ENCODE data around the gene SETD3.
A peak's percentile ranks its signal among the peaks of the same experiment; 100 is the strongest.

Gene SETD3

DNA sequence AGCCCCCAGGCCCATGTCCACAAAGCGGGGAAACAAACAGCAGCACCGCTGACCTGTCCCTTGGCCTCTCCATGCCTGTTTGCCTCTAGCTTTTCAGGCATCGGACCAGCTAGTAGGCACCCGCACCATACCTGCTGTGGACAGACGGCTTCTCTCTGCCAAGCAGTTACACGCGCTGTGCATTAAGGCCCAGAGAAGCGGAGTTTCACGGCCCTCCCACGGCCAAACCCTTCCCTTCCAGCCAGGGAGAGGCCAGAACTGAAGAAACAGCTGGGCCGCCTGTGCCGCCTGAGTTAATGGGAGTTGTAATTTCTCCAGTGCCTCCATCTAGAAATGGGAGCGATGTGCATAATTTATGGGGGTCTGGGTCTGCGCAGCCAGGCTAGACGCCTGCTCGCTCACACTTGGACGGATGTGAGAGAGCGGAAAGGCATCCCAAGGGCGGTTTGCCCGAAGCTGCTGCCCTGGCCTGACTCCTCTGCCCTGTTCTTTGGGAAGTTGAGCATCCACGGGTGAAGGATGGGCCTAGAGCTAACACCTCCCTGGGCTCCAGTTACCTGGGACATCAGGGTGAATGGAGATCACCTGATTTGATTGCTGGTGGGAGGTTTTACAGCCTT lies 119.0 kb downstream of the SETD3 start:
- DNase-seq, result no peak
- CTCF ChIA-PET, result no interaction called here
- no peaks in the 10 kb centered on the region for H3K36me3 Mint-ChIP-seq
- H3K27me3 Mint-ChIP-seq, result peaks cover 3% of the 10 kb centered on the region
- H3K4me1 Mint-ChIP-seq, result no peaks in the 10 kb centered on the region
- H3K4me3 Mint-ChIP-seq, result no peak overlapping the region
- H3K27ac Mint-ChIP-seq, result no peak overlapping the region
- H3K9me3 Mint-ChIP-seq, result no peaks in the 10 kb centered on the region

DNA sequence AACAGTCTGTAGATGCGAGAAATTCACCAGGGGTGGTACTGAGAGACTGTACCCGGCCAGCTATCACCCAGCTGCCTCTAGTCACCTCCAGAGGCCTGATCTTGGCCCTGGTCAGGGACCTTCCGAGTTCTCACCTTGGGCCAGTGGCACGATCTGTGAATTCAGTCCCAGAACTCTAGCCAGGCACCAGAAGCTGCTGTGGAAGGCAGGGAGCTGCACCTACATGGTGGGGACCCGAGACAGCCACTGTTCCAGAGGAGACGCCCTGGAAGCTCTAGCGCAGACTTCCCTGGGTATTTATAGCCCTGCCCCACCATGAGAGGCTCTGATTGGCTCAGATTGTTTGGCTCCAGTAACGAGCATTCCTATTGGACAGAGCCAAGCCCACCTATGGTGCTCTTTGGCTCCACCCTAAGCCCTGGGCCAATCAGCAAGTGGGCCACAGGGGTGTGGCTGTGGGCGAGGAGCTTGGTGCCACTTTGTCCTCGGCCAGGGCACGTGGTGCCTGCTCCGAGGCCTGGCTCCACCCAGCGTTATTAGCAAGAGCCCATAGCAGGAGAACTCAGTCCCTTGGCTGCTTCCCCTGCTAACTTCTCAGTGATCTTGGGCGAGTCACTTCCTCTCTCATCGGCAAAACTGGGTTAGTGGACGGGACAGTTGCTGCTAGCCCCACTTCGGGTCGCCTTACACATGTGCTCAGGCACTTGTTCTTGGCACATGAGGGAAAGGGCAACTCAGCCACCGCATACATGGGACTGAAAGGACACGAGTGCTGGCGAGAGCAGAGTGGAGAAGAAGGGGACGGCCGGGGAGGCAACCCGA lies 119.7 kb downstream of the SETD3 start:
- peaks cover 3% of the 10 kb centered on the region for H3K27me3 Mint-ChIP-seq
- CTCF ChIA-PET, result no interaction called here
- no peaks in the 10 kb centered on the region for H3K4me1 Mint-ChIP-seq
- no peak for DNase-seq
- no peaks in the 10 kb centered on the region for H3K36me3 Mint-ChIP-seq
- H3K4me3 Mint-ChIP-seq, result no peak overlapping the region
- no peak overlapping the region for H3K27ac Mint-ChIP-seq
- no peaks in the 10 kb centered on the region for H3K9me3 Mint-ChIP-seq

DNA sequence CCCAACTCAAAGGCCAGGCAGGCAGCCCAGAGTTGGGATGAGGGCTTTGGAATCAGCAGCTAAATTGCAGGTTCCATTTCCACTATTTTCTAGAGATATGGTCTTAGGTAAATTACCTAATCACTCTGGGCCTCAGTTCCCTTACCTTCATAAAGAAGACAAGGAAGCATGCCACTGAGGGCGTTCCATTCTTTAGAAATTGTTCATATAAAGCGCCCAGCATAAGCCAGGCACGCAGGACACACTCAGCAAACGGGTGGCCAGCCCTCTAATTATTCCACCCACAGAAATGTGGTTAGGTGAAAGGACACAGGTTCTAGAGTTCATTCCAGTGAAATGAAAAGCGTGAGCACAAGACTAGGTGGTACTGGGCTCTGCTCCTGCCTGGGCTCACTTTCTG lies 120.8 kb downstream of the SETD3 start:
- no peak overlapping the region for H3K4me3 Mint-ChIP-seq
- H3K9me3 Mint-ChIP-seq, result no peaks in the 10 kb centered on the region
- H3K4me1 Mint-ChIP-seq, result no peaks in the 10 kb centered on the region
- H3K27me3 Mint-ChIP-seq, result peaks cover 3% of the 10 kb centered on the region
- H3K27ac Mint-ChIP-seq, result no peak overlapping the region
- no peaks in the 10 kb centered on the region for H3K36me3 Mint-ChIP-seq
- DNase-seq, result no peak
- CTCF ChIA-PET, result no interaction called here

DNA sequence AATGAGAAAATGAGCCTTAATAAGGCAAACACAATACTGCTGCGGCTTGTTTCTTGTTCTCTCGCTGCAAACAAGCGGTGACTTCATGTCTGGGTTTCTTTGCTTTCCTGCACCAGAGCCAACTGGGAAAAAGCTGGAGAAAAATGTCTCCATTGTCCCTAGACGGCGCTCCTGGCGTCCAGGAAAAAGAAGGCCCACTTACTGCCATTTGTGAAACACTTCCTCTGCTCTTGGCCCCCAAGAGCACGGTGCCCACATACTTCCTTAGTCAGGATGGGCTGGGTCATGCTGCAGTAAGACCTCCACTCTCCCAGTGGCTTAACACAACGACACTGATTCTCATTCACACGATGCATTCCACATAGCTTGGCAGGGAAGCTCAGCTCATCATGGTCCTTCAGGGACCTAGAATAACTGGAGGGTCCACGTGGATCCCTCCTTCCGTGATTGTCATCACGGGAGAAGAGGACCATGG lies 122.7 kb downstream of the SETD3 start:
- Mint-ChIP-seq H3K4me1 (no peaks in the 10 kb centered on the region), H3K27ac (no peak overlapping the region), H3K9me3 (no peaks in the 10 kb centered on the region), H3K27me3 (peaks cover 7% of the 10 kb centered on the region), H3K4me3 (no peak overlapping the region), H3K36me3 (no peaks in the 10 kb centered on the region)
- CTCF ChIA-PET, result no interaction called here
- no peak for DNase-seq

DNA sequence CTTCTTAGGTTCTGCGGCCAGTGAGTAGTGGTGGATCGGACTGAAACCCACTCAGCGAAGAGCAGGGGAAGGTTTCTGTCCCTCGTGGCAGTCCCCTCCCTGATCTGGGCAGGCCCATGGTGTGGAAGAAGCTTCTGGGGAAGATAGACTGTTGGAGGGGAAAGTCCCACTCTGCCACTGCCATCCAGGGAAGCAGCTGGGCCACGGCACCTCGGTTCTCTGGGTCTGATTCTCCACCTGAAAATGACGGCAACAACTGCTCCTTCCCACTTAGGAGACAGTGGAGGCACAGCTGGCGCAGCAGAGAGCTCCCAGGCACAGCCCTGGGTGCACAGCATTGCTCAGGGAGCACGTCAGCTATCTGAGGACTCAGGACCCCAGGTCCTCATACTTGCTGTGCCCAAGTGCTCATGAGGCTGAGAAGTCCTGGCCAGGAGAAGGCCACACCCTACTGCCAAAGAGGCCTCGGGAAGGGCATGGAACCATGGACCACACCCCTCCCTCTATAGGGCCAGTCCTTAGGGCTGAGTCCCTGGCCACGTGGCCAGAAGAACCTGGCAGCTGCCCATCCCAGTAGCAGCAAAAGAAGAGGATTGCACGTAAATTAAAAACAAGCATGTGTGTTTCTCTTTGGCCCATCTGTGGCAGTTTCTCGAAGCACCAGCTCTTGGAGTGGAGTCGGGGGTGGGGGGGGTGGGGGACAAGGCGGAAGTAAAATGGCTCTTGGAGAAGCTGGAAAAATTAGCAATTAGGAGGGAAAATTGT lies 123.3 kb downstream of the SETD3 start:
- Mint-ChIP-seq H3K36me3 (no peaks in the 10 kb centered on the region), H3K9me3 (no peaks in the 10 kb centered on the region), H3K4me3 (no peak overlapping the region), H3K27me3 (peaks cover 9% of the 10 kb centered on the region), H3K27ac (no peak overlapping the region), H3K4me1 (no peaks in the 10 kb centered on the region)
- DNase-seq, result no peak
- CTCF ChIA-PET, result no interaction called here

DNA sequence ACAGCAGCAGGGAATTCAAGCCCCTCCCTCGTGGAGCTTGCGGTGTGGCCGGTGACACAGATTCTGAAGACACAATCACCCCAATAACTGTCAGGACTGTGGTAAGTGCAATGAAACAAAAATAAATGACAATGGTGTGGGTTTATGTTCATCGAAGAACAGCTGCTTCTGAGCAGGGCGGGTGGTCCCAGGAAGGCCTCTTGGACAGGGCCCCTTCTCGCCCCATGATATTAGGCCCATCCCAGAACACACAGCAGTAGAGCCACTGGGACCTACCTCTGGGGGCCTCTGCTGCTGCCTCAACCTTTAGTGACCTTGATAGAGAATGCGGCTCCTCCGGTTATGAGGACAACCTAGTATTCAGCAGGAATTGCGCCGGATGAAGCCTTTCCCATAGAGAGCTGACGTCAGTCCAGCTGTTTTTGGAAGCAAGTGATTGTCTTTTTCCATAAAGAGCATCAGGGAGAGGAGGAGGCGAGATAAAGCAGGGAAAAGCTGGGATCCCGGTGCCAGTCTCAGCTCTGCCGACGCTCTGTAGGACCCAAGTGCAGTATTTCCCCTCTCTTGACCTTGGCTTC lies 124.5 kb downstream of the SETD3 start:
- H3K27ac Mint-ChIP-seq, result no peak overlapping the region
- H3K4me1 Mint-ChIP-seq, result no peaks in the 10 kb centered on the region
- no peak for DNase-seq
- no peaks in the 10 kb centered on the region for H3K9me3 Mint-ChIP-seq
- no peaks in the 10 kb centered on the region for H3K36me3 Mint-ChIP-seq
- H3K4me3 Mint-ChIP-seq, result no peak overlapping the region
- H3K27me3 Mint-ChIP-seq, result peaks cover 16% of the 10 kb centered on the region
- CTCF ChIA-PET, result interaction anchor here (1.1 kb wide), 1 partner anchor 36 kb away, joined by 3 read pairs; no protein-coding TSS in a partner anchor

DNA sequence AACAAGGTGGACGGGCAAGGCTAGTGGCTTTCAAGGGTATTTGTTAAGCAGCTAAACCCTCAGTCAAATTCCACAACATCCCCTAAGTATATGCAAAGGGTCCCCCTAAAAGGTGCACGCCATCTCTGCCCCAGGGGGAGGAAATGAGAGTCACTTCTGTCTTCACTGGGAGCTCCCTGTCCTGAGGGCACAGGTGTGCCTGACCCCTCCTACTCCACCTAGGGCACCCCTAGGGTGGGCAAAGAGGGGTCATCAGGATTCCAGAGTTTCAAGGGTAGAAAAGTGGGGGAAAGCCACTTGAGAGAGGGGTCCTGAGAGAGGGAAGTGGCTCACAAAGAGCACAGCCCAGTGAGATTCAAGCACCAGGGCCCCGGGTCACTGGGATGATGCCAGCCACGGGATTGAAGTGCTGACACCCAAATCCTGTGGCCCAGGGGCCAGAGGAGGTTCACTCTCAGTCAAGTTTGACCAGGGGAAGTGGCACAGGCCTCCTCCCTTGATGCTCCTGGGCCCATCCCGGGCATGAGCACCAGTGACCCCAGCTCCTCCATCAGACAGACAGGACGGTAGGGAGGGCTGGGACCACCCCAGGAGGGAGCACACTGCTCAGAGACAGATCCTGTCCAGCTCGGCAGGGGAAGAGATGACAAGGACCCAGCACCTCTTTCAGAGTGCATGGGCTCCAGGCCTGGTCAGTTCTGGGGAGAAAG lies 126.3 kb downstream of the SETD3 start:
- DNase-seq, result no peak
- H3K27me3 Mint-ChIP-seq, result peaks cover 19% of the 10 kb centered on the region
- H3K27ac Mint-ChIP-seq, result no peak overlapping the region
- CTCF ChIA-PET, result interaction anchor here (1.3 kb wide), 1 partner anchor 38 kb away, joined by 4 read pairs; no protein-coding TSS in a partner anchor
- no peak overlapping the region for H3K4me3 Mint-ChIP-seq
- H3K4me1 Mint-ChIP-seq, result no peaks in the 10 kb centered on the region
- no peaks in the 10 kb centered on the region for H3K36me3 Mint-ChIP-seq
- H3K9me3 Mint-ChIP-seq, result no peaks in the 10 kb centered on the region

DNA sequence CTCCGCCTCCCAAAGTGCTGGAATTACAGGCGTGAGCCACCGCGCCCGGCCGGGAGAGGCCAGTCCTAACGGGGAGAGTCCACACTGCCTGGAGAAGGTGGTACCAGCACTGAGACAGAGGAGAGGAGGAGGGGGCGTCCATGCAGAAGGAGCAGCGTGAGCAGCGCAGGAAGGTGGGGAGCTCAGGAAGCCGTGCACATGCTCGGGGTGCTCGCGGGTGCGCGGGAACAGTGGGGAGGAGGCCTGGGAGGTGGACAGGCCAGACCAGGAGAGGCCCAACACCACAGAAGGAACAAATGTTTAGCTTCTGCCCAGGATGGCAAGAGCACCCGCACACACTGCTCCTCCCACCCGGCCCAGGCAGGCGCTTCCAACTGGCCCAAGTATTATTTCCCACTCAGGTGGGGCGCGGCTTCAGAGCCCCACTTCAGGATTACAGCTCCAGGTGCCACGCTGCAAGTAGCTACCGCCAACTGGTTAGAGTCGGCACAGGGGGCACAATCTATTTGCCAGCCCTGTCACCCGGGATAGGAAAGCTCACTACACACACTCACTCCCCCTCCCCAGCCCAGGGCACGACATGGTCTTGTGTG lies 127.9 kb downstream of the SETD3 start:
- no peaks in the 10 kb centered on the region for H3K36me3 Mint-ChIP-seq
- no peak overlapping the region for H3K4me3 Mint-ChIP-seq
- no peaks in the 10 kb centered on the region for H3K4me1 Mint-ChIP-seq
- H3K27ac Mint-ChIP-seq, result peak overlapping the region; percentile 71
- H3K9me3 Mint-ChIP-seq, result no peaks in the 10 kb centered on the region
- CTCF ChIA-PET, result interaction anchor here (1.0 kb wide), 1 partner anchor 40 kb away, joined by 3 read pairs; no protein-coding TSS in a partner anchor
- H3K27me3 Mint-ChIP-seq, result peaks cover 22% of the 10 kb centered on the region
- no peak for DNase-seq

DNA sequence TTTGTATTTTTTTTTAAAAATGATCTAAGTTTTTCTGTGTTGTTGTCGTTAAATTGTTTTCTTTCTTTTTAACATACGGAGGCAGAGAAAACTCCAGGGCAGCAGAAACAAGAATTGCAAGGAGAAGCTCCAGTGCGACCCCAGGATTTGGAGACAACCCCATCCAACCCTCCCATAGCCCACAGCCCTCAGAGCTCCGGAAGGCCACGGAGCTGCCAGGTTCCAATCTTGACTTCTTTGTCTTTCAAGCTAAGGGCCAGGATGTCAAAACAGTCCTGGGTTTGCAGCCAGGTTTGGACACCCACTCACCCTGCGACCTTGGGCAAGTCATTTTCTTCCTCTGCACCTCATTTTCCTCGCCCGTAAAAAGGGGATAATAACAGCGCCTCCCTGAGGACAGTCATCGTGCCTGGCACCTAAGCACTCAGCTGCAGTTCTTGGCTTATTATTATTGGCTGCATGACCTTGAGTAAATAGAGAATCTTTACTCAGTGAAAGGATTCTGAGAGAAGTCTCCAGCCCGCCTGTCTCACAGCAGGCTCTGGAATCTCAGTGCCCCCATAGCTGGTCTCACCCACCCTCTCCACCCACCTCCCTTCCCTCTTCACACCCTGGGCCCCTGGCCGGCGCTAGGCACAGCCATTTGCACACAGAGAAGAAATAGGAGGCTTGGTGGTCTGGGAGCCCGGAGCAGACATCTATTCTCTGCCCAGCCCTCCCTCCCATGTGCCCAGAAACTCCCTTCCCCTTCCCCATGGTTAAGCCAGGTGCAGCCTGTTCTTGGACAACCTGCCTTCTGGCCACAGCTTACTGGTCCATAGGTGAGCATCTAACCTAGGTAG lies 129.3 kb downstream of the SETD3 start:
- DNase-seq, result no peak
- CTCF ChIA-PET, result interaction anchor here (1.0 kb wide), 1 partner anchor 11 kb away, joined by 3 read pairs; no protein-coding TSS in a partner anchor
- H3K36me3 Mint-ChIP-seq, result no peaks in the 10 kb centered on the region
- H3K27me3 Mint-ChIP-seq, result peaks cover 19% of the 10 kb centered on the region
- no peaks in the 10 kb centered on the region for H3K4me1 Mint-ChIP-seq
- H3K4me3 Mint-ChIP-seq, result no peak overlapping the region
- H3K9me3 Mint-ChIP-seq, result no peaks in the 10 kb centered on the region
- H3K27ac Mint-ChIP-seq, result peak overlapping the region; percentile 61

DNA sequence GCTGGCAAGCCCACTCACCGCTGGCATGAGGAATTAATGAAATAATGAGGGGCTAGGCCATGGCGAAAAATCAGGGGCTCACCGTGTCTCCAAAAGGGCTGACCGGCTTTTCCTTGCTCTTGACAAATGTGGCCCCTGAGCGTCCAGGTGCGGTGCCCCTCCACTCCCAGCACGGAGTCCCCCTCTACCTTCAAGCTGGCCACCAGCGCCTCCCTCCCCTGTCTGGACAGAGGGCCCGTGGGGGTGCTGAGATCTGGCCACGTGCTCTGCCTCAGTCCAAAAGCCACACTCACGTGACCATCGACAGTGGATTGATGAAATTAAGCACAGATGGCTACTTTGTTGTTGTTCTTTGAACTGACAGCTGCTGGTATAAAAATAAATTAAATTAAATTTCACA lies 129.9 kb downstream of the SETD3 start:
- CTCF ChIA-PET, result interaction anchor here (1.0 kb wide), 1 partner anchor 11 kb away, joined by 3 read pairs; no protein-coding TSS in a partner anchor
- no peaks in the 10 kb centered on the region for H3K36me3 Mint-ChIP-seq
- no peak overlapping the region for H3K4me3 Mint-ChIP-seq
- no peaks in the 10 kb centered on the region for H3K9me3 Mint-ChIP-seq
- no peak overlapping the region for H3K27ac Mint-ChIP-seq
- H3K27me3 Mint-ChIP-seq, result peaks cover 26% of the 10 kb centered on the region
- no peaks in the 10 kb centered on the region for H3K4me1 Mint-ChIP-seq
- DNase-seq, result no peak

DNA sequence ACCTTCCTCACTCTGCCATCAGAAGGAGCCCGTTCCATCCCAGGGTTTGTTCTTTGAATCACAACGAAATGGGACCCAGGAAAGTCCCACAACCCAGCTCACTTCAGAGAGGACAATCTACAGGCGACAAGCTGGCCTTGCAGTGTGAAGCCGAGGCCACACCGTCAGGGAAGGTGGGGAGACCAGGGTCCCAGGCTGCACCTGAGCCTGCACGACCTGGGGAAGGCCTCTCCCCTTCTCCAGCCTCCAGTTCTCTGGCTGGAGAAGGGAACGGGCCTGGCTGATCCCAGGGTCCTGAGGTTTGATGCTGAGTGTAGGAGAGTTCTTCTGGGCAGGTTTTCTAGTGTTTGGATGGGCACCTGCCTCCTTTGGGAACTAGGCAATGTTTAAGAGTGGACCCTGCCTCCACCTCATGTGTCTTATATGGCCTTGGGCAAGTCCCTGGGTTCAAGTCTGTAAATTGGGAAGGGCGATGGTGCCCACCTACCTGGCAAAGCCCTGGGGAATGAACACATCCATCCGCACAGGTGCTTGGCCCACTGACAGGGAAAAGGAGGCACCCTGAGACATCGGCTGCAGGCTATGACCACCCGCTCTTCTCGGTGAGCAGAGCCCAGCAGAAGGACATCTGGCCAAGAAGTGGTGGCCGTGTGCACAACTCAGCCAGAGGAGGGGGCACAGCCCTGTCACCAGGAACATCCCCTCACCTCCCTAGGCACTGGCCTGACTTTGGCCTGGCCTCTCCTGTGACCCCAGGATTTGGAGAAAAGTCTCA lies 130.8 kb downstream of the SETD3 start:
- no peaks in the 10 kb centered on the region for H3K36me3 Mint-ChIP-seq
- H3K27me3 Mint-ChIP-seq, result peaks cover 29% of the 10 kb centered on the region
- no peak overlapping the region for H3K27ac Mint-ChIP-seq
- CTCF ChIA-PET, result no interaction called here
- H3K4me1 Mint-ChIP-seq, result no peaks in the 10 kb centered on the region
- H3K9me3 Mint-ChIP-seq, result no peaks in the 10 kb centered on the region
- DNase-seq, result no peak
- no peak overlapping the region for H3K4me3 Mint-ChIP-seq

Data from activated naive CD4-positive, alpha-beta T cell treated with anti-CD3 and anti-CD28 coated beads, Interleukin-2, amount 10 ng/mL, durations not matched to agents 7 days and 5 days (primary cell).